Measurements from ENCODE around the gene RASGEF1B.

DNA sequence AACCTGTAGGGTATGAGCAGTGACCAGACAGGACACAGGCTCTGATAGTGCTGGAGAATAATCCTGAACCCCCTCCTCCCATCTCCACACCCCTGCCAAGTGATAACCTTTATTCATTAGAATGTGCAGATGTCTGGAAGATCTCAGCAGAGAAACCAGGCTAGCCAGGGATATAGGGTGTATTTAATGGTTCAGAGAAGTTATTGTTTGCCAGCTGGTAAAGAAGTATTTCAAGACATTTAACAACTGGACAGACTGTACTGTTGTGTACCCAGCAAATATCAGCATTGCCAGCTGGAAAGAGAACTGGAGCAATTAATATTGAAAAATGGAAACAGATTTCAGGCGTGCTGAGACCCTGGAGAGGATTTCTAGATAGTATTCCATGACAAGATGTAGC, 94.5 kb downstream of the RASGEF1B start:
- TF ChIP-seq TAF1 (IDR thresholded peaks at IDR 0.05; ENCODE audit: borderline replicate concordance, insufficient read depth, low read length) (no peak), SIN3A (IDR thresholded peaks at IDR 0.05; ENCODE audit: borderline replicate concordance, insufficient read depth, low read length) (no peak), POLR2AphosphoS5 (IDR thresholded peaks at IDR 0.05; ENCODE audit: low read depth, low read length) (no peak), FOXP2 (optimal IDR thresholded peaks at IDR 0.05; ENCODE audit: borderline replicate concordance, extremely low read depth, extremely low read length, insufficient read depth) (no peak)
- TF ChIP-seq, protein P1, sequence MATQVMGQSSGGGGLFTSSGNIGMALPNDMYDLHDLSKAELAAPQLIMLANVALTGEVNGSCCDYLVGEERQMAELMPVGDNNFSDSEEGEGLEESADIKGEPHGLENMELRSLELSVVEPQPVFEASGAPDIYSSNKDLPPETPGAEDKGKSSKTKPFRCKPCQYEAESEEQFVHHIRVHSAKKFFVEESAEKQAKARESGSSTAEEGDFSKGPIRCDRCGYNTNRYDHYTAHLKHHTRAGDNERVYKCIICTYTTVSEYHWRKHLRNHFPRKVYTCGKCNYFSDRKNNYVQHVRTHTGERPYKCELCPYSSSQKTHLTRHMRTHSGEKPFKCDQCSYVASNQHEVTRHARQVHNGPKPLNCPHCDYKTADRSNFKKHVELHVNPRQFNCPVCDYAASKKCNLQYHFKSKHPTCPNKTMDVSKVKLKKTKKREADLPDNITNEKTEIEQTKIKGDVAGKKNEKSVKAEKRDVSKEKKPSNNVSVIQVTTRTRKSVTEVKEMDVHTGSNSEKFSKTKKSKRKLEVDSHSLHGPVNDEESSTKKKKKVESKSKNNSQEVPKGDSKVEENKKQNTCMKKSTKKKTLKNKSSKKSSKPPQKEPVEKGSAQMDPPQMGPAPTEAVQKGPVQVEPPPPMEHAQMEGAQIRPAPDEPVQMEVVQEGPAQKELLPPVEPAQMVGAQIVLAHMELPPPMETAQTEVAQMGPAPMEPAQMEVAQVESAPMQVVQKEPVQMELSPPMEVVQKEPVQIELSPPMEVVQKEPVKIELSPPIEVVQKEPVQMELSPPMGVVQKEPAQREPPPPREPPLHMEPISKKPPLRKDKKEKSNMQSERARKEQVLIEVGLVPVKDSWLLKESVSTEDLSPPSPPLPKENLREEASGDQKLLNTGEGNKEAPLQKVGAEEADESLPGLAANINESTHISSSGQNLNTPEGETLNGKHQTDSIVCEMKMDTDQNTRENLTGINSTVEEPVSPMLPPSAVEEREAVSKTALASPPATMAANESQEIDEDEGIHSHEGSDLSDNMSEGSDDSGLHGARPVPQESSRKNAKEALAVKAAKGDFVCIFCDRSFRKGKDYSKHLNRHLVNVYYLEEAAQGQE (IDR thresholded peaks at IDR 0.05; ENCODE audit: insufficient read depth in 1 of 2, low read depth in 2 of 2, low read length in 2 of 2) = no peak

All from PFSK-1 (cell line).